Prostate gland (tissue), 2 donors: ENCODE measurements around the gene DENND4C. TPM values are rescaled to one million over a fixed set of nuclear protein-coding genes. Genes with fewer than 3 reads are reported as not detected.

ENCODE experiments used
- DNase-seq: peaks from one replicate; pipeline ENCODE4 v3.0.0-alpha.2; 2019; ENCODE audit warnings: low spot score
- H3K27ac ChIP-seq, 2 donors: fragments of 200-600 bp; sonication (generic); 2 replicates each; pipeline ENCODE4 v1.5.1; 2017 to 2019
- H3K27me3 ChIP-seq: fragments of 200-600 bp; sonication (generic); replicated peaks from 2 replicates; pipeline ENCODE4 v1.5.1; 2019; ENCODE audit not compliant: insufficient read depth
- H3K36me3 ChIP-seq, 2 donors: fragments of 200-600 bp; sonication (generic); 1 replicate in 1 of 2; 2 replicates in 1 of 2; pipeline versions ENCODE4 v1.5.1 to v1.8.1; 2017 to 2019
- H3K4me1 ChIP-seq: fragments of 200-600 bp; sonication (generic); replicated peaks from 2 replicates; pipeline ENCODE4 v1.5.1; 2019
- H3K4me3 ChIP-seq, 2 donors: fragments of 200-600 bp; sonication (generic); 2 replicates each; pipeline ENCODE4 v1.5.1; 2017 to 2019
- H3K9me3 ChIP-seq: fragments of 200-600 bp; sonication (generic); 2 replicates; pipeline ENCODE4 v1.5.1; 2017
- POLR2A ChIP-seq: fragments of 450-650 bp; IDR thresholded peaks from one replicate; pipeline ENCODE4 v1.6.1; 2016; ENCODE audit warnings: antibody characterized with exemption, mild to moderate bottlenecking
- POLR2AphosphoS5 ChIP-seq: sonication (generic); formaldehyde crosslinking; IDR thresholded peaks from one replicate; pipeline ENCODE4 v1.6.1; 2017; ENCODE audit warnings: antibody characterized with exemption
- WGBS: methylation state at CpG from one replicate; pipeline ENCODE4 v1.1.5; 2018; 5-methylcytosine and 5-hydroxymethylcytosine counted together
- intact Hi-C: fragments of 100-400 bp; cut with DNase I; formaldehyde crosslinking; loops from one replicate; pipeline ENCODE4 v1.14.2; 2022
- total RNA-seq, 2 donors: library from RNA; depleted of rRNA; stranded (reverse); fragments of >200 nt; gene quantifications; one replicate each; pipeline ENCODE4 v1.1.0, GENCODE V29; 2016
- TF ChIP-seq, protein P1 (sequence below), 4 experiments: fragments of 200-600 bp in 2 of 4; fragments of 450-650 bp in 2 of 4; sonication (generic) in 2 of 4; IDR thresholded peaks; 1 replicate in 3 of 4; 2 replicates in 1 of 4; pipeline ENCODE4 v1.5.1; 2016 to 2019; ENCODE audit warnings: antibody characterized with exemption in 4 of 4, mild to moderate bottlenecking in 2 of 4, moderate library complexity in 2 of 4

Gene DENND4C
- total RNA-seq, 2 donors from 2014 or later = 71.4 to 104 TPM

DNA sequence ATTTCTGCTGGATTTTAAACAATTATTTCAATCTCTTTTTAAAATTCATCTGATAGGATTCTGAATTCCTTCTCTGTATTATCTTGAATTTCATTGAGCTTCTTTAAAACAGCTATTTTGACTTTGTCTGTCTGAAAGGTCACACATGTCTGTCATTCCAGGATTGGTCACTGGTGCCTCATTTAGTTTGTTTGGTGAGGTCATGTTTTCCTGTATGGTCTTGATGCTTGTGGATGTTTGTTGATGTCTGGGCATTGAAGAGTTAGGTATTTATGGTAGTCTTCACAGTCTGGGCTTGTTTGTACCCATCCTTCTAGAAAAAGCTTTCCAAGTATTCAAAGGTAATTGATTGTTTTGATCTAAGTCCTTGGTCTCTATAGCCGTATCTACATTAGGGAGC lies 39.1 kb downstream of the DENND4C start:
- Histone ChIP-seq H3K9me3 (no peaks in the 10 kb centered on the region), H3K27ac (no peak overlapping the region), H3K4me3 (no peak overlapping the region), H3K4me1 (no peaks in the 10 kb centered on the region), H3K36me3 (no peaks in the 10 kb centered on the region), H3K27me3 (no peaks in the 10 kb centered on the region)
- TF ChIP-seq, protein P1, sequence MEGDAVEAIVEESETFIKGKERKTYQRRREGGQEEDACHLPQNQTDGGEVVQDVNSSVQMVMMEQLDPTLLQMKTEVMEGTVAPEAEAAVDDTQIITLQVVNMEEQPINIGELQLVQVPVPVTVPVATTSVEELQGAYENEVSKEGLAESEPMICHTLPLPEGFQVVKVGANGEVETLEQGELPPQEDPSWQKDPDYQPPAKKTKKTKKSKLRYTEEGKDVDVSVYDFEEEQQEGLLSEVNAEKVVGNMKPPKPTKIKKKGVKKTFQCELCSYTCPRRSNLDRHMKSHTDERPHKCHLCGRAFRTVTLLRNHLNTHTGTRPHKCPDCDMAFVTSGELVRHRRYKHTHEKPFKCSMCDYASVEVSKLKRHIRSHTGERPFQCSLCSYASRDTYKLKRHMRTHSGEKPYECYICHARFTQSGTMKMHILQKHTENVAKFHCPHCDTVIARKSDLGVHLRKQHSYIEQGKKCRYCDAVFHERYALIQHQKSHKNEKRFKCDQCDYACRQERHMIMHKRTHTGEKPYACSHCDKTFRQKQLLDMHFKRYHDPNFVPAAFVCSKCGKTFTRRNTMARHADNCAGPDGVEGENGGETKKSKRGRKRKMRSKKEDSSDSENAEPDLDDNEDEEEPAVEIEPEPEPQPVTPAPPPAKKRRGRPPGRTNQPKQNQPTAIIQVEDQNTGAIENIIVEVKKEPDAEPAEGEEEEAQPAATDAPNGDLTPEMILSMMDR (IDR thresholded peaks at IDR 0.05) = no peak
- TF ChIP-seq POLR2AphosphoS5 (no peak), POLR2A (no peak)
- DNase-seq = no peak
- intact Hi-C loops = no loop called here
- WGBS = 100% methylated on average over 1 of the region's 1 CpG

DNA sequence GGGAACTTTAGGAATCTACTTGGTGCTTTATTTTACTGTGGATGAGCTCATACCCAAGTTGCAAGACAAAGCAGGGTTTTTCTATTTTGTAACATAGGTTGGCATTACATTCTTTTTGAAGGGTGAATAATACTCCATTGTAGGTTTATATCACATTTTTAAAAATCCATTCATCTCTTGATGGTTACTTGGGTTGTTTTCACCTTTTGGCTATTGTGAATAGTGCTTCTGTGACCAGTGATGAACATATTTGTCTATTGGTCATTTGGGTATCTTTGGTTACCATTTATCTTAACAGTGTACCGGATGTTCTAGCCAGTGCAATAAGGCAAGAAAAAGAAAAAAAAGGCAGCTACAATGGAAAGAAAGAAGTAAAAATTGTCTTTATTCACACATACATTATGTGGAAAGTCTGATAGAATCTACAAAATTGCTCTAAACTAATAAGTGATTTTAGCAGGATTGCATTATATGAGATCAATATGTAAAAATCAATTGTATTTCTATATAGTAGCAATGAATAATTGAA lies 40.0 kb downstream of the DENND4C start:
- Histone ChIP-seq H3K9me3 (no peaks in the 10 kb centered on the region), H3K36me3 (no peaks in the 10 kb centered on the region), H3K4me3 (no peak overlapping the region), H3K4me1 (no peaks in the 10 kb centered on the region), H3K27me3 (no peaks in the 10 kb centered on the region), H3K27ac (no peak overlapping the region)
- DNase-seq = no peak
- TF ChIP-seq POLR2AphosphoS5 = no peak
- TF ChIP-seq POLR2A = no peak
- TF ChIP-seq, protein P1 (IDR thresholded peaks at IDR 0.05) = no peak
- intact Hi-C loops = no loop called here
- WGBS = 100% methylated on average over 1 of the region's 1 CpG

DNA sequence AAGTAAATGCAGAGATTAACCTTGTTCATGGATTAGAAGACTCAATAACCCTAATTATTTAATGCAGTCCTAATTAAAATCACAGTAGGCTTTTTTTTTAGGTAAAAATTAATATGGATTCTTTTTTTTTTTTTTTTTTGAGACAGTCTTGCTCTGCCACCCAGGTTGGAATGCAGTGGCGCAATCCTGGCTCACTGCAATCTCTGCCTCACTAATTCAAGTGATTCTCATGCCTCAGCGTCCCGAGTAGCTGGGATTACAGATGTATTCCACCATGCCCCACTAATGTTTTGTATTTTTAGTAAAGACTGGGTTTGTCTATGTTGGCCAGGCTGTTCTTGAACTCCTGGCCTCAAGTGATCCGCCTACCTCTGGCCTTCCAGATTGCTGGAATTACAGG lies 40.6 kb downstream of the DENND4C start:
- H3K36me3 ChIP-seq = no peaks in the 10 kb centered on the region
- H3K4me1 ChIP-seq = no peaks in the 10 kb centered on the region
- intact Hi-C loops = no loop called here
- no peak overlapping the region for H3K4me3 ChIP-seq
- no peaks in the 10 kb centered on the region for H3K9me3 ChIP-seq
- no peak overlapping the region for H3K27ac ChIP-seq
- TF ChIP-seq POLR2A (no peak), POLR2AphosphoS5 (no peak)
- TF ChIP-seq, protein P1 (IDR thresholded peaks at IDR 0.05) = no peak
- H3K27me3 ChIP-seq = no peaks in the 10 kb centered on the region
- 97% methylated on average over 4 of the region's 4 CpGs for WGBS
- no peak for DNase-seq

DNA sequence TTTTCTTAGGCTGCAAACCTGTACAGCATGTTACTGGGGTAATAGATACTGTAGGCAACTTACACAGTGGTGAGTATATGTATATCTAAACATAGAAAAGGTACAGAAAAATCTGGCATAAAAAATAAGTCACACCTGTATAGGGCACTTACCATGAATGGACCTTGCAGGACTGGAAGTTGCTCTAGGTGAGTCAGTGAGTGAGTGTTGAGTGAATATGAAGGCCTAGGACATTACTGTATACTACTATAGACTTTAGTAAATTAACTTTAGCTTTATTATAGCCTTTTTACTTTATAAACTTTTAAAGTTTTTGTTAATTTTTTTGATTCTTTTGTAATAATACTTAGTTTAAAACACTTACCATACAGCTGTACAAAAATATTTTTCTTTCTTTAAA lies 51.3 kb downstream of the DENND4C start:
- TF ChIP-seq POLR2AphosphoS5 (no peak), POLR2A (no peak)
- TF ChIP-seq, protein P1 (IDR thresholded peaks at IDR 0.05) = no peak
- no peaks in the 10 kb centered on the region for H3K4me1 ChIP-seq
- H3K36me3 ChIP-seq = no peaks in the 10 kb centered on the region

GRCh38 chr9:19283072-19283710 lies 52.7 kb downstream of the DENND4C start:
- no peaks in the 10 kb centered on the region for H3K9me3 ChIP-seq
- H3K4me1 ChIP-seq = no peaks in the 10 kb centered on the region
- no peak overlapping the region for H3K4me3 ChIP-seq
- WGBS = 92% methylated on average over 5 of the region's 5 CpGs
- no peaks in the 10 kb centered on the region for H3K27me3 ChIP-seq
- intact Hi-C loops = no loop called here
- DNase-seq = no peak
- H3K36me3 ChIP-seq = no peaks in the 10 kb centered on the region
- TF ChIP-seq POLR2AphosphoS5 = no peak
- TF ChIP-seq POLR2A = no peak
- no peak overlapping the region for H3K27ac ChIP-seq

More for the DNA sequence above, 51.3 kb downstream of the DENND4C start:
- no peaks in the 10 kb centered on the region for H3K9me3 ChIP-seq
- H3K27me3 ChIP-seq = no peaks in the 10 kb centered on the region
- no peak for DNase-seq
- intact Hi-C loops = no loop called here
- H3K4me3 ChIP-seq = no peak overlapping the region
- no peak overlapping the region for H3K27ac ChIP-seq
